HG02623 (cell line): ENCODE data around the gene EPHB2.

Experiments
- ATAC-seq: cut with Tn5 transposase; IDR thresholded peaks from one replicate; pipeline ENCODE4 v1.9.1; 2021; ENCODE audit warnings: moderate library complexity; ENCODE audit not compliant: unreplicated experiment

The EPHB2 gene

DNA sequence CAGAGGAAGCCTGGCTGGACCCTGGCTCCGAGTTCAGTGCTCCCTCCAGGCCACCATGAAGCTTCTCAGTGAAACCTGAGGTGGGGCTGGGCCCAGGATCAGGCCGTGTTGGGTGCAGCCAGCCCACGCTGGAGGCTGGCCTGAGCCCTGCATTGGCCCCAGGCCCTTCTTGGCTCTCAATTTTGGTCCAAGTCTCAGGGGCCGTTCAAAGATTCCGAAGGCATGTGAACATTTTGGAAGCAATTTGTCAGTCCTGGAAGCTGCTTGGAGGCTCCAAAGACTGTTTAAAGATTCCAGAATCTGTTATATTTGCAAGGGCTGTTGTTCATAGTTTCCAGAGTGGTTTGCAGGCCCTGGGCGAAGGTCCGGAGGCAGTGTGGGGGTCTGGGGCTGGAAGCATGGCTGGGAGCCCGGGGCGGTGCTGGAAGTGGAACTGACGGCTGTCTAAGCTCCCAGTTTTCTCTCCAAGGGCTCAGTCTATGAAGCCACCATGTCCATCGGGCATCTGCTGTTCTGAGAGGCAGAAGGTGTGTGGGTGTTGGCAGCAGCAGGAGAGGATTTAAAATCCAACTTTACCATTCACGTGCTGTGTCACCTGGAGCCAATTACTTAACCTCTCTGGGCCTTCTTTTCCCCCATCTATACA is 104.9 kb downstream of the EPHB2 start:
- ATAC-seq: no peak

DNA sequence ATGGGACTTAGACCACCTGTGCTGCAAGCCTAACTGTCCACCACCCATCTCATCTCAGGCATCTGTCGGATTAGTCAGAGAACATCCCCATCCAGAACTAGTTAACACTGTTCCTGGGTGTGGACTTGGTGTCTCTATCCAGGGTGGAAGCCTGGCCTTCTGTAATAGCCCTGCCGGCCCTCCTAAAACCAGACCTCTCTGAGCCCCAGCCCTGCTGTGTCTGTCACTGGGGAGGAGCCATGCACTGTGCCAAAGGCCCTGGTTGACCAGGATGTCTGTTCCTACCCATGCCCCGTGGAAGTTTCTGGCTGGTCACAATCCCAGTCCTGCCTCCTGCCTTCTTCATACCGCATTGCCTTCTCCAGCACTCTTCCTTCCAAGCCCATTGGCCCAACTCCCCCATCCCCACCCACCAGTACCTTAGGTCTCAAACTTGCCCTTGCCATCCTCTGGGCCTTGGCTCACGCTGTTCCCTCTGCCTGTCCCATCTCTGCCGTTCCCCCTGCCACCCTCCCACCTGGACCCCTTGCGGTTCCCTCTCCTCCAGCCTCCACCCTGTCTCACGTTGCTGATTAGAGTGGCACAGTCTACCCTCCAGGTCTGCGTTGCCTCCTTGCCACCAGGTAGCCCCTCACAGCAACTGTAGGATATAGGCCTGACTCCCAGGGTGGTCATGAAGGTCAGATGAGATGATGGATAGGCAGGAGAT is 105.6 kb downstream of the EPHB2 start:
- no peak for ATAC-seq

DNA sequence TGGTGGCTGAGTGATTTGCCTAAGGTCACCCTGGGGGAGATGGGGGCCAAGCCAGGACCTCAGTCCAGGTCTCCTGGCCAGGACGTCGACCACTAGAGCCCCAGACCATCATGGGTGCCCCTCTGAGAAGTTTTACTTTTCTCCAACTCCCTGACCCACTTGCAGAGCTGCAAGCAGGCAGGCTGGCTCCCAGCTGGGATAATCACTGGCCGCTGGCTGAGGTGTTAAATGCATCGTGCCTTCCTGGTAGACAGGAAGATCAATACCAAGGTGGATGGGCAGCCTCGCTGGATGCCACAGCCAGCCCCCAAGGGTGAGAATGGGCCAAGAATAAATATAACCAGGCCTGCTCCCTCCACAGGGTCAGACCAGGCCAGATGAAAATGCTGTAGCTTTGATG is 106.2 kb downstream of the EPHB2 start:
- ATAC-seq: no peak

DNA sequence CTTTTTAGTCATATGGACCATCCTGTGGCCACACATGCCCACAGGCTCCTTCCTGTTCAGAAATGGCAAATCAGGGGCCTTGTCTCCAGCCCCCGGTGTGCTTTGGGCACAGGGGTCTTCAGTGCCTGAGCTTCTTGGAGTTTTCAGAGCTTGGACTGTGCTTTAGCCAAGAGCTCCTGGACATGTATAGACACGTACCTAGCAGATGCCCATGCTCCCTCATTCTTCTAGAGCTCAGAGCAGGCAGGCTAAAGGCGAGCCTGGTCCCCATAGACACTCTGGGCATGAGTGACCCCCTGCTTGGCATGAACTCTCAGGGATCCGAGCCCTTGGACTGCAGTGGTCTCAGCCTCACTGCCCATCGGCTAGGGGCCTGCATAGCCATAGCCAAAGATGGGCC is 106.8 kb downstream of the EPHB2 start:
- no peak for ATAC-seq

DNA sequence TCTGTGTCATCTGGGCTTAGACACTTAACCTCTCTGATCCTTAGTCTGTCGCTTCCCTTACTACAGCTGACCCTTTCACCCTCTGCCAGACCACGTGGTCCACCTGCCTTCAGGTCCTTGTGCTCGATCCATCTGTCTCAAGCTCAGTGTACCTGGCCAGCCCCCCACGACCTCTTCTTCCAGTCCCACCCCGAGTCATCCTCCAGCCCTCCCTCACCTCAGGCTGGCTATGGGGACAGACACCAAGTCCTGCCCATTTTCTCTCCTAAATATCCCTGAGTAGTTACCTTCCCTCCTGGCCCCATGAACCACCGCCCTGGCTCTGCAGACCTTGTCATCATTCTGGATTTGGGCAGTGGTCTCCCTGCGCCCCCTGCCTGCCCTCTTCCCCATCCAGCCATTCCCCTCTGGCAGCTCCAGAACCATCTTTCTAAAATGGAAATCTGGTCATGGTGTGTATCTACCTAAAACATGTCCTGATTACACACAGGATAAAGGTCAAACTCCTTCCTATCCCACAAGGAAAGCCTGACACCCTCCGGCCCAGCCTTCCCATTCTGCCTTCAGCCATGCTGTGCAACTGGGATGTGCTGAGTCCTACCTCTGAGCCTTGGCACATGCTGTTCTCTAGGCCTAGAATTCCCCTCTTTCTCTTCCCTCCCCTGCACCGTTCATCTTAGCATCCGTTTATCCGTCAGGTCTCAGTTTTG is 107.6 kb downstream of the EPHB2 start:
- no peak for ATAC-seq

DNA sequence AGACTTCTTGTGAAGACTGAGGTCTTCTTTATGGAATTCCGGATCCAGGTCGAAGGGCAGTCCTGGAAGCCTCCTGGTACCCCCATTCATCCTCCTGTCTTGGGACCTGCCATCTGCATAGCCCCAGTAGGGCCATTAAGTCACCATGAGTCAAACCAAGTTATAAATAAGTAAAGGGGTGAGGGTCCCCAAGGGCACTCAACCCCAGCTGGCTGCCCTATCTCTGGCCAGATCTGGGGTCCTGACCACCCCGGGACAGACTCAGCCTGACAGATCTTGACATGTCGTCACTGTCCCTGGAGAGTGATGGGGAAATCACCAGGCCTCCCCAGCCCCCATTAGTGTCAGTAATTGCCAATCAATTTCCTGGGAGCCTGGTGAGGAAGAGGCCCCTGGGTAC is 108.7 kb downstream of the EPHB2 start:
- ATAC-seq: no peak

DNA sequence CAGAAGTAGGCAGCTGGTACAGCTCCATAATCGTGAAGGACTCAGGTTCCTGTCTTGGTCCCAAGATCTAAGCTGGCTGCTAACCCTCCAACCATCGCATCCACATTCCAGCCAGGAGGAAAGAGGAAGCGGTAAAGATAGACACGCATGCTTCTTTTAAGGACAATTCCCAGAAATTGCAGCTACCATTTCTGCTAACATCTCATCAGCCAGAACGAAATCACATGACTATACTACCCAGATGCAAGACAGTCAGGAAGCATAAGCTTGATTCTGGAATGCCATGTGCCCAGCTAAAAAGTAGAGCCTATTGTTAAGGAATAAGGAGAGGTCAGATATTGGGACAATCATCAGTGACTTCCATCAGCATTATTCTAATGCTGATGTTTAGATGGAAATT is 110.4 kb downstream of the EPHB2 start:
- no peak for ATAC-seq

DNA sequence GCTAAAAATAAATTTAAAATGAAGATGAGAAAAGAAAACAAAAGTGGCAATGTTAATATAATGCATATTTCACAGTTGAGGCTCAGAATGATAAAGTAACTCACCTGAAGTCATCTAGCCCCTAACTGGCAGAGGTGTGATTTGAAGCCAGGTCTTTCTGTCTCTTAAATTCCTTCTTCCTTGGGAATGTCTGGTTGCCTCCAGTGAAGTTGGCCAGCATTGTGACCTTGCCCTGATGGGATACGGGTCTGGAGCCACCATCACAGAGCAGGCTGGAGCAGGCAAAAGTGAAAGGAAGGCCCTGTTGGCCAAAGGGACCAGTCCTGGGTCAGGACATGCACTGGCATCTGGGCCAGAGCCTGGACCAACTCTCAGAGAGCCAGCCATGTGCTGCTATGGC is 111.7 kb downstream of the EPHB2 start:
- ATAC-seq: no peak

DNA sequence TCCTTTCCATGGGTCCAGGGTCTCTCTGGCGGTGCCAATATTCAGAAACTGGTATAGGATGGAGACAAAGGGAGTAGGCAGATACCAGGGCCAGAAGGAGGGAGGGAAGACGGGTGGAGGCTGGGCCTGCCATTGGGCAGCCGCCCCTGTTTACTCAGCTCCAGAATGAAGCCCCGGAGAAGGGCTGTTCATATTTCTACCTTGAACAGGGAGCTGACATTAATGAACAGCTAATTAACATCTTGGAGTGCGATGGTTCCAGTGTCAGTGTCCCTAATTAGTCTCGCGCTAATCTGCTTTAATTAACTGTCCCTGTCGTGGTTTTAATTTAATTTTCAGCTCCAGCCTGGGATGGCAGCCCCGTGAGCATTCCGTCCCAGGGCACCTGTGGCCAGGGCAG is 113.8 kb downstream of the EPHB2 start:
- ATAC-seq: no peak

DNA sequence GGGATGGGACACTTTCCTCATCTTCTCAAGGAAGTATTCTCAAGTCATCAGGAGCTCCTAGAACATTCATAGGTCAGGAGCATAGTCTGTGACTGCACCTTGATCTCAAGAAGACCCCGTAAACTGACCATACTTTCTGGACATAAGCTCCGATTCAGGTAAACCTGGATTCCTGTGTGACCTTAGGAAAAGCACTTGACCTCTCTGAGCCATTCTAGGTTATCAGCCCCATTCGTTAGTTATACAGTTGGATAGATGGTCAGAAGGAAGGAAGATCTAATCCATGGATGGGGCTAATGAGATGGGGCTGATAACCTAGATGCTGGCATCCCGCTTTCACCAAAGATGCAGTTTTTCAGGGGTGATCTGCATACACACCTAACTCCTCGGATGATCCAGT is 114.3 kb downstream of the EPHB2 start:
- no peak for ATAC-seq

DNA sequence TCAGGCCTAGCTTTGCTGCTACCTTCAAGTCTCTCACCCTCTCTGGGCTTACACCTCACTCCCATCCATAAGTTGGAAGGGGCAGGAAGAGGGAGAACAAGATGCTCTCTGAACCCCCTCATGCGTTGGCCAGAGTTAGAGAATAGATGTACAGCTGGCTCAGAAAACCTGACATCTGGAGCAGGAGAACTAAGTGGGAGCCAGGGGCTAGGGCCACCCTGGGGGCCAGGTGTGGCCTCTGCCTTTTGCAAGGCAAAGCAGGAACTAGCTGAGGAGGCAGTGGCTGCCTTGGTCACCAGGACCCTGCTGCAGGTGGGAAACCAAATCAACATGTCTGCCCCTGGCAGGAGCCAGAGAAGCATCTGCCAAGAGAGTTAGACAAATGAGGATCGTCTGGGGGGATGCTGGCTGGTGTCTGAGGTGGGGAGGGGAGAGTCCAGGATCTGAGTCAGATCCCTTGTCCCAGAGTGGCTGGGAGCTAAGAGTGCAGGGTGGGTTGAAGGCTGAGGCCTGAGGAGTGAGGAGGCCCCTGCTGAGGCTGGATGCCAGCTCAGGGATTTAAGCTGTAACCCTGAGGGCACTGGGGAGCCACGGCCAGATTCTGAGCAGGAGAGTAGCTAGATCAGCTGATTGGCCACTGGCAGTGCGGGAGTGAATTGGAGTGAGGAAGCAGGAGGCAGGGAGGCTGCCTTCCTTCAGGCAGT is 115.0 kb downstream of the EPHB2 start:
- ATAC-seq: no peak

DNA sequence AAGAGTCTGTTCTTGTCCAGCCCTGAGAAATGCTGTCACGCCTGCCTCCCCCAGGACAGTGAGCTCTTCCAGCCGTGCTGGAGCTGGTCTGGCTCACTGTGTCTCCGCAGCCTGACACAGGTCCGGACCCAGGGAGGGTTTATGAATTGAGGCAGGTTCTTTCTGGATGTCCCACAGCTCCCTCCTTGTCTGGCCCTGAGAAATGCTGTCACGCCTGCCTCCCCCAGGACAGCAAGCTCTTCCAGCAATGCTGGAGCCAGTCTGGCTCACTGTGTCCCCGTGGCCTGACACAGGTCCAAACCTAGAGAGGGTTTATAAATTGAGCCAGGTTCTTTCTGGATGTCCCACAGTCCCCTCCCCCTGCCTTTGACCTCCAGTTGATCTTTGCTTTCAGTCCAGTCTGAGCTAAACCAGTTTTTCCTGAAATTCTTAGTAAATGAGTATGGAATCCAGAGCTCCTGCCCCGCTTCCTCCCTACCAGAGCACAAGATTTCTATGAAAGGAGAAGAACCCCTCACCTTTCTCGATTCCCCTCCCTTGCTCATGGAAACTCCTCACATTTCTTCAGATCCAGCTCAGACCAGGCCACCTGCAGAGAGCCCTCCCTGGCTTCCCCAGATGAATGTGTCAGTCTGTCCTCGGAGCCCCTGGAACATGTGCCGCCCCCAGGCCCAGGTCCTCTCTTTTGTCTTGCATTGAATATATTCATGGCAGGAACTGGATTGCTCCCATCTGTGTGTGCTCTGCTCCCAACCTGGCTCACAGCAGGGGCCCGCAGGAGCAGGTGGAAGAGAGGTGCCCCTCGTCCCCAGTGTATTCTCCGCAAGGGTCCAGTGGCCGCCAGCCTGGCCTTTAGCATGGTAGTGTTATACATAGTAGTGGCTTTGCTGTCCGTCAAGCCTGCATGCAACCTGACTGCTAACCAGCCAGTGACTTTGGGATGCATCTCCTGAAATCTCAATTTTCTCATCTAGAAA is 116.3 kb downstream of the EPHB2 start:
- no peak for ATAC-seq

DNA sequence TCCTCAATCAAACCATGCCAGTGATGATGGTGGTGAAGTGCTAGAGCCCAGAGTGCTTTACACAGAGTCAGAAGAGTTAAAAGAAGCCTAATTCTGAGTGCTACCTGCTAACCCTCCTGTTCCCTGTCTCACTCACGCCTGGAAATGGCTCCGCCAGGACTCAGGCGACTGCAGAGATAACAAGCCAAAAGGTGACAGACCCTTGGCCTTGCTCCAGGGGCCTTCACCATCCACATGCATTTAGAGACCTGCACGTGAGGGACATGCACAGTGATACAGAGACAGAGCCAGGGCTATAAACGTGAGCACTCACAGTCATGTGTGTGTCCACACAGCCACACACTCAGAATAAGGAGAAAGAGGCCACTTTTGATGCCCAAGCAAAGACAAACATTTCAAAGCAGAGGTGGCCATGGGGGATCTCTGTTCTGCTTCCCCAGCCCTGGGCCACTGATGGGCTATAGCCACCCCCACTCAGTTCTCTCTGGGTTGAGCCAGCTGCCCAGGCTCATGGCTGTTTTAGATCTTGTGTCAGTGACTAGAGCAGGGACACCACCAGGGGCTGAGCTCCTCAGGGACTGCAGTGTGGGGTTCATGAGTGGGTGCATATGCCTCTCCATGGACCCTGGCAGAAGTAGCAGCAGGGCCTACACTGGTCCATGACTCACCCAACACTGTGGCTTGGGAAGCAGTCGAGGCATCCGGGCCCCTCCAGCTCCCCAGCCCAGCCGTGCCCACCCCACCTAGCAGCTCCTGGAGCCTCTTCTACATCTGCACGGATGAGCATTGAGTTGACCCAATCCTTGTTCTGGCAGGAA is 117.2 kb downstream of the EPHB2 start:
- ATAC-seq: no peak

DNA sequence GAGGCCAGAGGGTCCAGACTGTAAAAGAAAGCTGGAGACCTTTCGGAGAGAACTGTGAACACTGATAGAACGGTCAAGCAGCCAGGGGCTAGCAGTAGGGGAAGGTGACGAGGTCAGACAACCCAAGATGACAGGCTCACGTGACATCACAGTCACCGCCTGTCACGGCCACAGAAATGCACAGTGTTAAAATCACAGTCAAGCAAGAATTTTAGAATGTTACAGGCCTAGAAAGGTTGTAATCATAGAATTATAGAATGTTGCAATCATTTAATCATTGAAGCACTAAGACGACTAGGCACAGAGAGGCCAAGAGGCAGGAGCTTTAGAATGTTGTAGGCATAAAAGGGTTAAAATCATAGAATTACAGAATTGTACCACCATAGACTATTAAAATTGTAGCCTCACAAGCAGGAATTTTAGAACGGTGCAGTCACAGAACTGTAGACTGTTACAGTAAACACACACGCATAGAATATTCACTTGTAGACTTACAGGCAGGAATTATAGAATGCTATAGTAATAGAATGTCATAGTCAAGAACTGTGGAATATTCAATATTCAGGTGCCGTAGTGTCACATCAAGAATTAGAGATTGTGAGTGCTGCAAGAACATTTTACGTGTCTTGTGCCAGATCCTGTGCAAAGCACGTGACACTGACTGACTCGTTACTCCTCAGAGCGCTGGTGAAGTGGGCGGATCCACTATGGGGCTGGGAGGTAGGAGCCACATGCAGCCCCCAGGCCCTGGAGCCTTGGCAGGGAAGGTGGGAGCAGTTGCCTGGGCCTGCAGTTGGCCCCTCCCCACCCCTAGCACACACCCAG is 118.1 kb downstream of the EPHB2 start:
- no peak for ATAC-seq

DNA sequence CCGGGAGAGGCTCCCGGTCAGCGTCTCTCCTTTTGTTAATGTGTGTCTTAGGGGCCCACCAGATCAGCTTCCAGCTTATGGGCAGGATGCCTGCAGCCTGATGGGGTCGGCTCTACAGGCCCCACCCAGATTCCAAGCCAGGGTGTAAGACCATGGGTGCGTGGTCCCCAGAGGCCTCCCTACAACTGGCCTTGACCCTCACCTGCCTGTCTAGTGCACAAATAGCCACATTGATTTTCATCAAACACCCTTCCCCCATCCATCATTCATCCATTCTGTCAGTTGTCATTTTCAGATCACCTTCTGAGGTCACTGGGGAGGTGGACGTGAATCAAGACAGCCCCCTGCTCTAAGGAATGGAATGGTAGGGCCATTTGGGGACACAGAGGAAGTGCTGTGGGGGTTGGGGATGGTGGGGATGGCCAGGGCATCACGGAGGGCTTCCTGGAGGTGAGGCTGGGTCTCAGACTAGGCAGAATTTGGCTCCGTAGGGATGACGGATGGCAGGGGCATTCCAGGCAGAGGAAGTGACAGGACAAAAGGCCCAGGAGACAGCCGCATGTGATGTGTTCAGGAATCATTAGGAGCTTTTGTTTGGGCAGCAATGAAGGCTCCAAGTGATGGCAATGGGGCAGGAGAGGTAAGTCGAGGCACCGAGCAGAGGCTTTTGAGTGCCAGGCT is 118.8 kb downstream of the EPHB2 start:
- no peak for ATAC-seq

DNA sequence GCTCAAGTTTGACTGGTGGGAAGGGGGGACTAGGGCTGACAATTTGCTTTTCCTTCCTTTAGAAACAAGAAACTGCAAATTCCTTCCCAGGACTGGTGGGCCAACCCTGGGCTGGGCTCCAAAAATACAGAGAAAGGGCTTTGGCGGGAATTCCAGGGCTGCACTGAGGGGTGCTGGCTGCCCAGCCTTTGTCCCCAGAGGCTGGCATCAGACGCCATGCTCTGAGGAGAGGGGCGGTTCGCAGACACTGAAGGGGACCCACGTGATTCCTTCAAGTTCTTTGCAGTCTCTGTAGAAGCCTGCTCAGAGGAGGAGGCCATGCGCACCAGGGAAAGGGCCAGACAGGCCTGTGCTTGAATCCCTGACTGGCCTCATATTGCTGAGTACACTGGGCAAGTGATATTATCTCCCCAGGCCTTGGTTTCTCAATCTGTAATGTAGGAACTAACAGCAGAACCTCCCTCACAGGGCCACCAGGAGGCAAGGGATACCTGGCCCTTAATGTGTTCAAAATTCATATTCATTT is 119.5 kb downstream of the EPHB2 start:
- no peak for ATAC-seq

DNA sequence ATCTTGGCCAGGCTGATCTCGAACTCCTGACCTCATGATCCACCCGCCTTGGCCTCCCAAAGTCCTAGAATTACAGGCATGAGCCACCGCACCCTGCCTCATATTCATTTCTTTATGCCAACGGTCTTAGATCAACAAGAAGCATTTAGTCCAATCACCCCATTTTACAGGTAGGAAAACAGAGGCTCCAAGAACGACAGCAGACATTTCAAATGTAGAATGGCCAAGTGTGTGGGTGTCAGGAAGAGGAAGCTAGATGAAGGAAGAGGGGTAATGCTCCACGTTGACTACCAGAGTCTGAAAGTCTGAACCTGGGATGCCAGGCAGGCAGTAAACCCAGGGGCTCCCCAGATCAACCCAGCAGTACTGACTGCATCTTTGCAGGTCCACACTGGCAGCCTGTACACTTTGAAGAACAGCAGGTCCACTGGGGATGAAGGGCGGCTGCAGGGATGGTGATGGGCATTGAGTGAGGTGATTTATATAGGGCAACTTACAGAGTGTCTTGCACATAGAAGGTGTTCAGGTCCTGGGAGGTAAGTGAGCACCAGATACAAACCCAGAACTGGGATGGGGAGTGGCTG is 120.2 kb downstream of the EPHB2 start:
- no peak for ATAC-seq
